Activated CD4-positive, alpha-beta T cell treated with anti-CD3 and anti-CD28 coated beads, Interleukin-2, amount 10 ng/mL, durations not matched to agents 24 days and 14 days (primary cell): ENCODE data around the gene HS6ST1. TPM values are rescaled to one million over a fixed set of nuclear protein-coding genes. Genes with fewer than 3 reads are reported as not detected.
"Not testable (repeated sequence)": the region's sequence is repeated elsewhere in the genome, so short reads cannot be mapped to it uniquely, and the experiment has no call there.

ENCODE experiments used
- DNase-seq: peaks from one replicate; pipeline ENCODE4 v3.0.0; 2022
- H3K27ac Mint-ChIP-seq: one replicate; pipeline ENCODE4 v1.8.0; 2022; ENCODE audit warnings: mild to moderate bottlenecking, mixed read lengths
- H3K27me3 Mint-ChIP-seq: one replicate; pipeline ENCODE4 v1.8.0; 2022; ENCODE audit warnings: mixed read lengths
- H3K36me3 Mint-ChIP-seq: one replicate; pipeline ENCODE4 v1.8.0; 2022; ENCODE audit warnings: low read depth, mild to moderate bottlenecking, mixed read lengths
- H3K4me1 Mint-ChIP-seq: one replicate; pipeline ENCODE4 v1.8.0; 2021; ENCODE audit warnings: mixed read lengths
- H3K4me3 Mint-ChIP-seq: one replicate; pipeline ENCODE4 v1.8.0; 2022; ENCODE audit warnings: mild to moderate bottlenecking, moderate library complexity, mixed read lengths
- H3K9me3 Mint-ChIP-seq: one replicate; pipeline ENCODE4 v1.8.0; 2021; ENCODE audit warnings: mixed read lengths
- intact Hi-C: fragments of 100-400 bp; cut with micrococcal nuclease; formaldehyde crosslinking; loops from one replicate; pipeline ENCODE4 v1.15.1; 2023
- total RNA-seq: library from RNA; stranded (reverse); gene quantifications from 2 replicates; pipeline ENCODE4 v1.2.3, GENCODE V29; 2022

HS6ST1 gene
- total RNA-seq, 1 donor from 2014 or later: 20.1 TPM

DNA sequence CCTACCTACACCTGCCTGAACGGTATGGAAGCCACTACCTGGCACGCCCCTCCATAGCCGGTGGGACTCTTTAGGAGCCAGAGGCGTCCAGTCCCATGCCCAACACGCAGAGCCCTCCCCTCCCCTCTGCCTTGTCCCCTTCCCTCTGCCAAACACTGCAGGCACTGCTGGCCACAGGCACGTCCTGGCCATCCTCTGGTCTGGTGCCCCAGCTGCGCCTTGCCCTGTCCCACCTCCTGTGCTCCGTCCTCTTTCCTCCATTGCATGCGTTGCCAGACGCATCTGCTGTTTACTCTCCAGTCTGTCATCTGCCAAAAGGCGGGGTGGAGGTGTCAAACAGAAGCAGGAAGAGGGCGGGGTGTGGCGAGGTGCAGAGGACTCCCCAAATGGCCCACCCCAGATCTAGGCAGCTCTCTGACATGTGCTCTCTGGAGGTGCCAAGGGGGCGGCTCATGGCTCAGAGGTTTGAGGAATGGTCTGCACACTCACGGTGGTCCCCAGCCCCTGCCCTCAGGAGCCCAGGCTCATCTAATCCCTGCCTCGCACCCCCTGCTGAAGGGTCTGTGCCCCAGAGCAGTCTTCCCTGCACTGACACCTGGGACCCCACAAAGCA, 45.1 kb downstream of the HS6ST1 start:
- DNase-seq: no peak

GRCh38 chr2:128272601-128273468, 45.8 kb downstream of the HS6ST1 start:
- peaks cover 4% of the 10 kb centered on the region for H3K9me3 Mint-ChIP-seq
- H3K27me3 Mint-ChIP-seq: no peaks in the 10 kb centered on the region
- no peak overlapping the region for H3K4me3 Mint-ChIP-seq
- no peaks in the 10 kb centered on the region for H3K4me1 Mint-ChIP-seq
- peaks cover 12% of the 10 kb centered on the region for H3K36me3 Mint-ChIP-seq
- no peak for DNase-seq
- no peak overlapping the region for H3K27ac Mint-ChIP-seq
- intact Hi-C loops: no loop called here

More for the DNA sequence above, 45.1 kb downstream of the HS6ST1 start:
- H3K36me3 Mint-ChIP-seq: peaks cover 12% of the 10 kb centered on the region
- intact Hi-C loops: no loop called here
- no peak overlapping the region for H3K4me3 Mint-ChIP-seq
- H3K27me3 Mint-ChIP-seq: no peaks in the 10 kb centered on the region
- no peaks in the 10 kb centered on the region for H3K4me1 Mint-ChIP-seq
- no peak overlapping the region for H3K27ac Mint-ChIP-seq
- H3K9me3 Mint-ChIP-seq: peaks cover 4% of the 10 kb centered on the region

GRCh38 chr2:128271911-128272600, 46.6 kb downstream of the HS6ST1 start:
- peaks cover 12% of the 10 kb centered on the region for H3K36me3 Mint-ChIP-seq
- H3K27me3 Mint-ChIP-seq: no peaks in the 10 kb centered on the region
- H3K27ac Mint-ChIP-seq: no peak overlapping the region
- H3K4me1 Mint-ChIP-seq: no peaks in the 10 kb centered on the region
- peaks cover 4% of the 10 kb centered on the region for H3K9me3 Mint-ChIP-seq
- intact Hi-C loops: no loop called here
- H3K4me3 Mint-ChIP-seq: no peak overlapping the region
- no peak for DNase-seq

DNA sequence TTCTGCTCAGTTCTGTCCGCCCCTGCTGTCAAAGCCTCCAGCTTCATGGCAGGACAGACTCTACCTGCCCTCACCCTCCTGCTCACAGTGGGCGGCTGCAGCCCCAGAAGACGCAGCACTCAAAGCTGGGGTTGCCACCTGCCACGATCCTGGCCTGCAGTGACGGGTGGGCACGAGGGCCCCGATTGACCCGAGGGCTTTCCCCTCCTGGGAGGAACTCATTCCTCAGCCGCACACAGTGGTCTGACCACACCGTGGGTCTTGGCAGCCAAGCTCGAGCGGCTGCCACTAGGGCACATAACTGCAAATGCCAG, 47.1 kb downstream of the HS6ST1 start:
- Mint-ChIP-seq H3K9me3 (peaks cover 4% of the 10 kb centered on the region), H3K4me1 (no peaks in the 10 kb centered on the region), H3K27ac (no peak overlapping the region), H3K36me3 (peaks cover 12% of the 10 kb centered on the region), H3K4me3 (no peak overlapping the region), H3K27me3 (no peaks in the 10 kb centered on the region)
- intact Hi-C loops: no loop called here
- DNase-seq: no peak

DNA sequence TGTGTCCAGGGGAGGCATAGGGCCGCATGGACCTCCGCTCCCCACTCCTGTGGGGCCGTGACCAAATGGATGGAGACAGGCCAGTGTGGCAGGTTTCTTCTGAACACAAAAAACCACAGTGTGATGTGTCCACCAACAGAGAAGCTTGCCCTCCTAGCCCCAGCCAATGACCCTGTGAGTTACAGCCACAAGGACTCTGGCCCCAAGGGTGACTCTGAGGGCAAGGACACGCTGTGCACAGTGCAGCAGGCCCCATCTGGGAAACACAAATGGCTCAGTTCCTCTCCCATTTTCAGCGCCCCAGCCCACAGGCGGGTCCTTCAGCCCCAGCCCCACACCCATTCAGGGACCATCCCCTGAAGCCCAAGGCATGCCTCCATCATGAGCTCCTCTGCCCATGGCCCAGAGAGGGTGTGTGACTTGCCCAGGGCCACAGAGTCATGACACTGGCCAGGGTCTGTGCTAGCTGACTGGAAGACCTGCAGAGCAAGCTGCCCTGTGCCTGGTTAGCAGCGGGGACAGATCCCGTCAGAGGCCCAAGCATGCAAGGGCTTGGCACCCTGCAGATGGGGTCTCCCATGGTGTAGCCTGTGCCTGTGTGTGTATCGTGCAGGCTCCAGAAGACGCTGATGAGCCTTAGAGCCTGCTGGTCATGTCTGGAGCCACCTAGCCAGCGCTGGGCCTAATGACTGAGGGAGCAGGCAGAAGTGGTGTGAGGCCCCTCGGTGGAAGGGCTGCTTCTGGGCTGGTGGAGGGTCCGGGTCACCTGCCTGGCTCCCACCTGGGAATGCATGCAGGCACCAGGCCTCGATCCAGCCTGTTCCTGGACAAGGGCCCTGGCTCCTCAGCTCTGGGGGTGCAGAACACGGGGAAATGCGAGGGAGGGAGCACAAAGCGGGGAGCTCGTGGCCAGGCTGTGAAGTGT, 47.7 kb downstream of the HS6ST1 start:
- no peak for DNase-seq
- H3K4me3 Mint-ChIP-seq: no peak overlapping the region
- intact Hi-C loops: no loop called here
- no peaks in the 10 kb centered on the region for H3K27me3 Mint-ChIP-seq
- H3K27ac Mint-ChIP-seq: no peak overlapping the region
- peaks cover 4% of the 10 kb centered on the region for H3K9me3 Mint-ChIP-seq
- no peaks in the 10 kb centered on the region for H3K4me1 Mint-ChIP-seq
- peaks cover 12% of the 10 kb centered on the region for H3K36me3 Mint-ChIP-seq

DNA sequence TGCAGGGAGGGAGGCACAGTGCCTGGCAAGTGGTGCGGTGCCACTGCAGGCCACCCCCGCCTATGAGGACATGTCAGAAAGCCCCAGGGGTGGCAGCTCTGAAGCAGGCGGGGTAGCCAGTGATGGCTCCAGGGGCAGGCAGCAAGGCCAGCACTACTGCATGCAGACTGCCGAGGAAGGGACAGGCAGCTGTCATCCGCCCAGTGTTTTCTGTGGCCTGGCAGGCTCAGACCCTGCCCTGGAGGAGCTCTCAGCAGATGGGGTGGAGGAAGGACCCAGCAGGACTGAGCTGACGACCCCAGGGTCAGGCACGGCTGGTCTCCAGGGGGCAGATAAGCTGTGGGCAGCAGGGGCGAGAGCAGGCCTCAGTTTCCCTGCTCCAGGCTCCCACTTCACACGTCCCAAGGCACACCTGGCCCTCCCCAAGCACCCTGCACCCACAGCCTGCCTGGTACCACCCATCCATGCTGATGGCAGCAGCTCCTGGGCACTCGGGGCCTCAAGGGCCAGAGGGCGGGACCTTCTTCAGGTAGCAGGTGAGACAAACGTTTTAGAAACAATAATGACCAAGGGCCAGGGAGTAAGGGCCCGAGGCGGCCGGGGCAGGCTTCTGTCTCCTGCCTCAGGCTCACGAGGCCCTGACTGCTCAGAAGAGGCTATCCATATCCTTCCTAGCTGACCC, 48.5 kb downstream of the HS6ST1 start:
- no peak overlapping the region for H3K4me3 Mint-ChIP-seq
- DNase-seq: no peak

GRCh38 chr2:128269063-128269989, 49.3 kb downstream of the HS6ST1 start:
- Mint-ChIP-seq H3K9me3 (peaks cover 3% of the 10 kb centered on the region), H3K36me3 (peaks cover 5% of the 10 kb centered on the region), H3K4me3 (no peak overlapping the region), H3K4me1 (no peaks in the 10 kb centered on the region), H3K27me3 (no peaks in the 10 kb centered on the region), H3K27ac (no peak overlapping the region)
- no peak for DNase-seq
- intact Hi-C loops: no loop called here

More for the DNA sequence above, 48.5 kb downstream of the HS6ST1 start:
- Mint-ChIP-seq H3K4me1 (no peaks in the 10 kb centered on the region), H3K36me3 (peaks cover 10% of the 10 kb centered on the region), H3K27ac (no peak overlapping the region), H3K27me3 (no peaks in the 10 kb centered on the region), H3K9me3 (peaks cover 4% of the 10 kb centered on the region)
- intact Hi-C loops: no loop called here

DNA sequence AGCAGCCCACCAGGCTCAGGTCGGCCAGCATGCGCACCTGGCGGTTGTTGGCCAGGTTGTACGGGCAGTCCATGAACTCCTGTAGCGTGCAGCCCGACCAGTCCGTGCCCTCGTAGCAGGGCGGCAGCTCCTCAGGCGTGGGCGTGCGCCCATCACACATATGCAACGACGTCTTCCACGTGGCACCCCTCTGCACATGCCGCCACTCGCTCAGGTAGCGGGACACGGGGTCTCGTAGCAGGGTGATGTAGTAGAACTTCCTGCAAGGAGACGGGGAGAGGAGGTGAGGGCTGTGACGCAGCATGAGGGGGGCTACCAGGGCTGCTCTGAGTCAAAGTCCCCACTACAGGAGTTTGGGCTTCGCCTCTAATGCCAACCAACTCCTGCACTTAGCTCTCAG, 50.1 kb downstream of the HS6ST1 start:
- H3K27ac Mint-ChIP-seq, H3K27me3 Mint-ChIP-seq, H3K36me3 Mint-ChIP-seq, H3K9me3 Mint-ChIP-seq, H3K4me1 Mint-ChIP-seq, H3K4me3 Mint-ChIP-seq, DNase-seq, intact Hi-C loops: not testable (repeated sequence)

- H3K4me3 Mint-ChIP-seq, H3K4me1 Mint-ChIP-seq, H3K36me3 Mint-ChIP-seq, intact Hi-C loops, H3K27ac Mint-ChIP-seq, DNase-seq, H3K9me3 Mint-ChIP-seq, H3K27me3 Mint-ChIP-seq: not testable (repeated sequence)
These were observed 50.5 kb downstream of the HS6ST1 start for GRCh38 chr2:128268145-128268544.

DNA sequence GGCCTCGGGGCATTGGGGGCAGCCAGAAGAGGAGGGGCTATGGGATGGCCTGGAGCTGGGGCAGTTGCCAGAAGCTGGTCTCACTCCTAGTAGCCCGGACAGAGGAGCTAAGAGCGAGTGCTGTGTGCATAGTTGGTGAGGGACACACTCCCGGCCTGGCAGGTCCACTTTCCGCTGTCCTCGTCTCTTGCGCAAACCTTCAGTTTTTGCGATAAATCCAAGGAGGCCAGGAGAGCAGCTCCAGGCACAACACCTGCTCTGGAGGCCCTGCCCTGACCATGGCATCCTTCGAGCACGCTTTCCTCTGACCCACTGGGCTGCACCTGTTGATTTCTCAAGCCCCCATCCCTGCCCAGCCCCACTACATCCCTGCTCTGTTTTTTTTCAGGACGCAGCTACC, 51.0 kb downstream of the HS6ST1 start:
- H3K9me3 Mint-ChIP-seq, intact Hi-C loops, H3K36me3 Mint-ChIP-seq, H3K4me1 Mint-ChIP-seq, DNase-seq, H3K27ac Mint-ChIP-seq, H3K4me3 Mint-ChIP-seq, H3K27me3 Mint-ChIP-seq: not testable (repeated sequence)

DNA sequence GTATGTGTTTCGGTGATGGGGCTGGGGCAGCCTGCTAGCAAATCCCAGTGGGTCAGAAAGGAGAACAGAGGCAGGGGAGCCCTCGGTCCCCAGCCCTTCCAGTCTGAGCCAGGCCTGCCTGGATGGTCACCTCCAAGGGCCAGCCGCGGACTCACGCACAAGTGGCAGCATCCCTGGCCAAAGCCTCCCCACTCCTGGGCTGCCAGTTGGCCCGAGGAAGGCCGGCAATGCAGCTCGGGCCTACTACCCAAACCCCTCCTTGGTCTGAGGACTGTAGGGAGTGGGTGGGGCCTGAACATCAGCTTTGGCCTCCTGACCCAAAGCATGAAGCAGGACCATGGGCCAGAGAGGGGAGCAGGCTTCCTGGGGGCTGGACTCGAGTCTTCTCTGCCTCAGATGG, 51.5 kb downstream of the HS6ST1 start:
- H3K27me3 Mint-ChIP-seq, H3K4me3 Mint-ChIP-seq, H3K4me1 Mint-ChIP-seq, DNase-seq, intact Hi-C loops, H3K27ac Mint-ChIP-seq, H3K9me3 Mint-ChIP-seq, H3K36me3 Mint-ChIP-seq: not testable (repeated sequence)

- not testable (repeated sequence) for H3K9me3 Mint-ChIP-seq, H3K36me3 Mint-ChIP-seq
These were observed 52.2 kb downstream of the HS6ST1 start for GRCh38 chr2:128266463-128266862.

More at GRCh38 chr2:128266463-128266862, 52.2 kb downstream of the HS6ST1 start:
- H3K27me3 Mint-ChIP-seq, DNase-seq, H3K27ac Mint-ChIP-seq, H3K4me1 Mint-ChIP-seq, H3K4me3 Mint-ChIP-seq, intact Hi-C loops: not testable (repeated sequence)
